ENCODE results near the gene SGPP2.
"Not testable (repeated sequence)": the region's sequence is repeated elsewhere in the genome, so short reads cannot be mapped to it uniquely, and the experiment has no call there.

The SGPP2 gene

GRCh38 chr2:222532315-222532714 lies 108.0 kb downstream of the SGPP2 start:
- no peak for DNase-seq

GRCh38 chr2:222535477-222535876 lies 111.1 kb downstream of the SGPP2 start:
- DNase-seq: no peak

GRCh38 chr2:222538535-222538934 lies 114.2 kb downstream of the SGPP2 start:
- no peak for DNase-seq

- no peak for DNase-seq
These were observed 120.3 kb downstream of the SGPP2 start for GRCh38 chr2:222544661-222545060.

- DNase-seq: no peak
These were observed 121.8 kb downstream of the SGPP2 start for GRCh38 chr2:222545823-222546795.

- no peak for DNase-seq
These were observed 122.7 kb downstream of the SGPP2 start for GRCh38 chr2:222547083-222547482.

GRCh38 chr2:222548992-222549391 lies 124.6 kb downstream of the SGPP2 start:
- no peak for DNase-seq

- DNase-seq: no peak
These were observed 130.2 kb downstream of the SGPP2 start for GRCh38 chr2:222554517-222554916.

GRCh38 chr2:222561151-222561550 lies 136.8 kb downstream of the SGPP2 start:
- no peak for DNase-seq

- DNase-seq: peak; percentile 4
These were observed 137.7 kb downstream of the SGPP2 start for GRCh38 chr2:222561817-222562645.

- DNase-seq: no peak
These were observed 138.9 kb downstream of the SGPP2 start for GRCh38 chr2:222563106-222563718.

GRCh38 chr2:222563936-222564335 lies 139.6 kb downstream of the SGPP2 start:
- no peak for DNase-seq

GRCh38 chr2:222566229-222566628 lies 141.9 kb downstream of the SGPP2 start:
- no peak for DNase-seq

- DNase-seq: no peak
These were observed 144.5 kb downstream of the SGPP2 start for GRCh38 chr2:222568865-222569264.

- DNase-seq: no peak
These were observed 145.5 kb downstream of the SGPP2 start for GRCh38 chr2:222569826-222570225.

- DNase-seq: no peak
These were observed 147.9 kb downstream of the SGPP2 start for GRCh38 chr2:222572264-222572721.

GRCh38 chr2:222572751-222573174 lies 148.4 kb downstream of the SGPP2 start:
- DNase-seq: peak; percentile 8

- DNase-seq: no peak
These were observed 151.3 kb downstream of the SGPP2 start for GRCh38 chr2:222575618-222576017.

- no peak for DNase-seq
These were observed 152.1 kb downstream of the SGPP2 start for GRCh38 chr2:222576171-222577081.

- no peak for DNase-seq
These were observed 153.0 kb downstream of the SGPP2 start for GRCh38 chr2:222577341-222577740.

GRCh38 chr2:222582928-222583327 lies 158.6 kb downstream of the SGPP2 start:
- no peak for DNase-seq

- DNase-seq: not testable (repeated sequence)
These were observed 160.2 kb downstream of the SGPP2 start for GRCh38 chr2:222584589-222584988.
